ENCODE measurements around the gene AMIGO3.

AMIGO3 gene

GRCh38 chr3:49683162-49683561 is 36.3 kb downstream of the AMIGO3 start:
- no peak for DNase-seq (ENCODE audit: low read depth)
- TF ChIP-seq CTCF (IDR thresholded peaks at IDR 0.05; ENCODE audit: control insufficient read depth, extremely low read depth, insufficient read depth) = no peak
- H3K4me3 ChIP-seq (ENCODE audit: low read depth, low read length) = no peak overlapping the region

GRCh38 chr3:49681543-49681942 is 37.9 kb downstream of the AMIGO3 start:
- no peak overlapping the region for H3K4me3 ChIP-seq (ENCODE audit: low read depth, low read length)
- TF ChIP-seq CTCF (IDR thresholded peaks at IDR 0.05; ENCODE audit: control insufficient read depth, extremely low read depth, insufficient read depth) = no peak
- DNase-seq (ENCODE audit: low read depth) = no peak

GRCh38 chr3:49681232-49681522 is 38.3 kb downstream of the AMIGO3 start:
- no peak for DNase-seq (ENCODE audit: low read depth)
- no peak overlapping the region for H3K4me3 ChIP-seq (ENCODE audit: low read depth, low read length)
- no peak for TF ChIP-seq CTCF (IDR thresholded peaks at IDR 0.05; ENCODE audit: control insufficient read depth, extremely low read depth, insufficient read depth)

DNA sequence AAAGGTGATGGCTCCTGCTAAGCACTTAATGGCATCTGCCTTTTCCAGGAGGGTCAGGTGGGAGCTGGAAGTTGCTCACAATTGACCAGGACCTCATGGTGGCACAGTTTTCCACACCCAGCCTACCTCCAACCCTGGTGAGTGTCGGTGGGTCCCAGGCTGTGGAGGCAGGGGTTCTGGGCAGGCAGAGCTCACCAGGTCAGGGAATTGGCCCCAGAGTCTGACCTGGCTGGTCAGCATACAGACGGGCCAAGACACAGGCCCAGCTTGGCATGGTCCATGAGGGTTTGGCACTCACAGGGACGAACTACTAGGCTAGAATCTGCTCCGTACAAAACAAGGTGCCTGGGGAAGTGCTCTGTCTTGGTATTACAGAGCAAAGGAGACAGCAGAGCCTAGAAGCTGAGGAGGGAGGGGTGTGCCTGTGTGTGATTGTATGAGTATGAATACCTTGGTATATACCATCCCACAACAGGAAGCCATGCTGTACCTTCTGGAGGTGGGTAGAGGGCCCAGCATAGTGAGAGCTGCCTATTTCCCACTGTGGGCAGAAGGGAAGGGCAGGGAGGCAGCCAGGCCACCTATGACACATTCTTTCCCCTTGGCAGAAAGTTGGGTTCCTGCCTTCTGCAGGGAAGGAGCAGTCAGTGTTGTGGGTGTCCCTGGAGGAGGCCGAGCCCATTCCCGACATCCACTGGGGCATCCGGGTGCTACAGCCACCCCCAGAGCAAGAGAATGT is 38.8 kb downstream of the AMIGO3 start:
- H3K4me3 ChIP-seq (ENCODE audit: low read depth, low read length) = no peak overlapping the region
- DNase-seq (ENCODE audit: low read depth) = no peak
- no peak for TF ChIP-seq CTCF (IDR thresholded peaks at IDR 0.05; ENCODE audit: control insufficient read depth, extremely low read depth, insufficient read depth)

DNA sequence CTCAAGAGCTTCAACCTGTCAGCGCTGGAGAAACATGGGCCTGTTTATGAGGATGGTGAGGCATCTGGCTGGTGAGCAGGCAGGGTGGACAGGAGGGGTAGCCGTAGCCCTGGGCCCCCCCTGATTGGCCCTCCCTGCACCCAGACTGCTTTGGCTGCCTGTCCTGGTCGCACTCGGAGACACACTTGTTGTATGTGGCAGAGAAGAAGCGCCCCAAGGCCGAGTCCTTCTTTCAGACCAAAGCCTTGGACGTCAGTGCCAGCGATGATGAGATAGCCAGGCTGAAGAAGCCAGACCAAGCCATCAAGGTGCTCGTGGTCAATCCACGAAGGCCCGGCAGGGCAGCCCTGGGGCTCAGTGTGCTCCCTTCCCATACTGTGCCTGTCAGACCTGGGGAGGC is 43.6 kb downstream of the AMIGO3 start:
- no peak for DNase-seq (ENCODE audit: low read depth)
- TF ChIP-seq CTCF (IDR thresholded peaks at IDR 0.05; ENCODE audit: control insufficient read depth, extremely low read depth, insufficient read depth) = no peak
- H3K4me3 ChIP-seq (ENCODE audit: low read depth, low read length) = no peak overlapping the region

- H3K4me3 ChIP-seq (ENCODE audit: low read depth, low read length) = peak overlapping the region; percentile 76
- no peak for DNase-seq (ENCODE audit: low read depth)
- TF ChIP-seq CTCF (IDR thresholded peaks at IDR 0.05; ENCODE audit: control insufficient read depth, extremely low read depth, insufficient read depth) = no peak
These were observed 44.9 kb downstream of the AMIGO3 start for GRCh38 chr3:49674497-49674983.
